GM12891 (cell line): Measurements from ENCODE around the gene SCAMP2.

Experiments
- PAX5 ChIP-seq: IDR thresholded peaks from 2 replicates; pipeline ENCODE4 v1.6.1; 2011; ENCODE audit warnings: low read length, moderate library complexity, mild to moderate bottlenecking; ENCODE audit not compliant: insufficient read depth, severe bottlenecking
- POLR2A ChIP-seq: IDR thresholded peaks from 2 replicates; pipeline ENCODE4 v1.6.1; 2011; ENCODE audit warnings: low read depth, low read length, control low read depth
- POLR2AphosphoS5 ChIP-seq: IDR thresholded peaks from 2 replicates; pipeline ENCODE4 v1.6.1; 2011; ENCODE audit warnings: low read depth, low read length, control low read depth
- POU2F2 ChIP-seq: IDR thresholded peaks from 2 replicates; pipeline ENCODE4 v1.6.1; 2011; ENCODE audit warnings: low read depth, mild to moderate bottlenecking, control low read depth, low read length, moderate library complexity
- SPI1 ChIP-seq: IDR thresholded peaks from 2 replicates; pipeline ENCODE4 v1.6.1; 2011; ENCODE audit warnings: low read depth, low read length, control low read depth
- TAF1 ChIP-seq: IDR thresholded peaks from 2 replicates; pipeline ENCODE4 v1.6.1; 2011; ENCODE audit warnings: low read depth, low read length, control low read depth

DNA sequence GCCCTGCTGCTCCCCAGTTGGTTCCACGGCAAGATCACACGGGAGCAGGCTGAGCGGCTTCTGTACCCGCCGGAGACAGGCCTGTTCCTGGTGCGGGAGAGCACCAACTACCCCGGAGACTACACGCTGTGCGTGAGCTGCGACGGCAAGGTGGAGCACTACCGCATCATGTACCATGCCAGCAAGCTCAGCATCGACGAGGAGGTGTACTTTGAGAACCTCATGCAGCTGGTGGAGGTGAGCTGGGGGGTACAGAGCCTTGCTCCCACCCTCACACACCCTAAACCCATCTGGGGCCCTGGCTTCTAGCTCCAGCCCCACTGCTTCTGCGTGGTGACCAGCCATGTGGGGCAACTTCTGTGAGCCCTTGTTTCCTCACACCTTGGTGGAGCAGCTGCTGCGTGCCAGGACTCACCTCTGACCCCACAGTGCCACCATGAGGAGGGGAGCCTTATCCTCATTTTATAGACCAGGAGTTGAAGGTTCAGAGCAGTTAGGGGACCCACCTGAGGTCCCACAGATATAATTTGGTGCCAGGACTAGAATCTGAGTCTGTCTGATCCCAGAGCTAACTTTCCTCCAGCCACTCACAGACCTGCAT, 73.8 kb downstream of the SCAMP2 start:
- TF ChIP-seq POLR2A (no peak; the same call in 1 of the 2 replicates), POLR2AphosphoS5 (no peak), TAF1 (no peak), POU2F2 (no peak), SPI1 (no peak), PAX5 (no peak)
